GM18508 (cell line): ENCODE measurements around the gene UGT1A7.

Experiments
- ATAC-seq: cut with Tn5 transposase; IDR thresholded peaks from one replicate; pipeline ENCODE4 v1.9.1; 2021; ENCODE audit warnings: moderate number of reproducible peaks; ENCODE audit not compliant: insufficient read depth, unreplicated experiment

Gene UGT1A7

DNA sequence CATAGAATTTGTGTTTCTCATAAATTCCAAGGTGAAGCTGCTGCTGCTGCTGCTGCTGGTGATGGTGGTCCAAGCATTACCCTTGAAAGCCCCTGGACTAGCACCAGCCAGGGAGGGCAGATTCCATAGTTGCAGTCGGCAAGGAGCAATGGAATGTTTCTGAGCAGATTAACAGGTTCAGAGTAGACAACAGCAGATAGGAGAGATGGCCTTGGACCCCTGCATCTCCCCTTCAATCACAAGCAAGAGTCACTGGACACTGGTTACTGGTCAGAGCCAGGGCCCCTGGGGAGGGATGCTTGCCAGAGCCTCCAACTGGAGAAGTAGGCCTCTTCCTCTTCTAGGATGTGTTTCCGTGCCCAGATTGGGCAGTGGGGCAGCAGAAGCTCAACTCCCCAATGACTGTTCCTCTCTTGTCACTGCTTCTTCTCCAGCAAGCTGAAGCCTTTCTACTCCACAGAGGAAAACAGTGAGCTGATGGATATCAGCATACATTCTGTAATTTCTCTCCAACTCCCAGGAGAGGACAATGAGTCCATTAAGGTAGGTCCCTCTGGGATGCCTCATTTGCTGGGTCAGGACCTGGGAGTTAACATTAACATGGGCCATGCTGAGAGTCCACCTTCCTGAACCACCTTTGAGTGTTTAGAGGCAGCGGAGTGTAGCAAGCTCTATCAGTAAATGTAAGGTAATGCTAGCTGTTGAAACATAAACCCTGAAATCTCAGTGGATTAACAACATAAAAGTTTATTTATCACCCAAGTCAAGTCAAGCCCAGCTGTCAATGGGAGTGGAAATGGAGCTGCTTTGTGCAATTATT lies 131.7 kb downstream of the UGT1A7 start:
- ATAC-seq, result no peak

DNA sequence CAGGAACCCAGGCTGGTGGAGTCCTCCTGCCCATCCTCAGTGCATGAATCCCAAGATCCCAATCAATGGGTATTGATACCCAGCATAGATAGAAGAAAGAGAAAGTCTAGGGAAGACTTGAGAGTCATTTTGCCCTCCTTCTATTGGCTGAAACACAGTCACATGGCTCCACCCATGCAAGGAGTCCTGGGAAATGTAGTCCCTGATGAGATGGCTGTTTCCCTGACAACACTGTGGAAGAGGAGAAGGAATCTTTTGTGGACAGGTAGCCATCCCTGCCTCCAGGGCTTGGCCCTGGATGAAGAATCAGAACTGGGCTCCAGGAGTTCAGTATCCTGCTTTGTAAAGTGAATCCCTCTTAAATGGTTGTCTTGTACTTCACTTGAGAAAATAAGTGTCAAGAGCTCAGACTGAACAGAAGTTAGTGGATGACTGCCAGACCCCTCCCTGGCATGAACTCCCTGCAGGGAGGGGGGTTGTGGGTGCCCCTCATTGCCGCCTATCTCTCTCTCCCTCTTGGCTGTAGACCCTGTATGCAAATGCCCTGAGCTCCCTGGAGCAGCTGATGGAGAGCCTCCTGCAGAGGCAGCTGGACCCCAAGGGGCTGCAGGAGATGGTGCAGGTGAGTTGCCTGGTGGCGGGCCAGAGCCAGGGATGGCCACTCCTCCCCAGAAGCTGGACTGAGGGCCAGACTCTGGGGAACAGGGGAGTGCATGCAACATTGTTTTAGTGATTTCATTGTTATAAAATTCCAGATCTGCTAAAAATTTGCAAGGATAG lies 132.5 kb downstream of the UGT1A7 start:
- ATAC-seq, result no peak

DNA sequence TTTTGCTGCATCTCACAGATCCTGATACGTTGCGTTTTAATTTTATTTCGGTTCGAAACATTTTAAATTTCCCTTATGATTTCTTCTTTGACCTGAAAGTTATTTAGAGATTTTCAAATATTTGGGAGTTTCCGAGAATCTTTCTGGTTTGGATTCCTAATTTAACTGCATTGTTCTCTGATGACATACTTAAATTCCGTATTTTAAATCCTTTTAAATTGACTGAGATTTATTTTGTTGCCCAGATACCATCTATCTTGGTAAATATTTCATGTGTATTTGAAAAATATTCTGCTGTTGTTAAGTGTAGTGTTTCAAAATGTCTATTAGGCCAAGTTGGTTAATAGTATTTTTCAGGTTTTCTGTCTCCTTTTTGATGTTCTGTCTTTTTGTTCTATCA lies 134.2 kb downstream of the UGT1A7 start:
- no peak for ATAC-seq

DNA sequence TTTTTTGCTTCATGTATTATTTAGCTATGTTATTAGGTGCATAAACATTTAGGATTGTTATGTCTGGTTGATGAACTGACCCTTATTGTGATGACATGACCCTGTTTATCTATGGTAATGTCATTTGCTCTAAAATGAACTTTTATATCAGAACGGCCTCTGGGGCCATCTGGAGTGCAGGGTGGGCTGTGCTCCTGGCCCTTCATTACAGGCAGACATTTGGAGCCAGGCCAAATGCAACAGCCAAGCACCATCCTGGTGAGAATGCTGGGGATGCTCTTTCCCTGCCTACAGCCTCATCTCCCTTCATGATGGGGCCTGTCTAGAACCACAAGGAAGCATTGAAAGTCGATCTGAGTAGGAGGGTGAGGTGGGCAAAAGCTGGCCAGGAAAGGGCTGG lies 134.6 kb downstream of the UGT1A7 start:
- no peak for ATAC-seq

DNA sequence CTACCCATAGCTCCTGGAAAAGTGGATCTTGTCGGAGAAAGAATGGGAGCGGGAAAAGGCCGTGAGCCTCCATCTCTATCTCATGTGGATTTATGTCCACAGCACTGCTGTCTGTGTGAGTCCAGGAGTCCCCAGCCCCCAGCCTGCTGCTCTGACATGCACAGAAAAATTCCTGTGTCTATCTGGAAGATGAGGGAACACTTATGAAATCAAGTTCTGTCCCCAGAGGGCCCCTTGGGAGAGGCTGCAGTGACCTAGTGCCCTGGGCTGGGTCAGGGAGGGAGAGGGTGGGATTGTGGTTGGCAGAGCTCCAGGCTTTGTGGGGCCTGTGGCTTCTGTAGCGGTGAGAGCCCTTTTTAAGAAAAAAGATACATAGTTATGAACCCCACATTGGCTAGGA lies 135.1 kb downstream of the UGT1A7 start:
- no peak for ATAC-seq

DNA sequence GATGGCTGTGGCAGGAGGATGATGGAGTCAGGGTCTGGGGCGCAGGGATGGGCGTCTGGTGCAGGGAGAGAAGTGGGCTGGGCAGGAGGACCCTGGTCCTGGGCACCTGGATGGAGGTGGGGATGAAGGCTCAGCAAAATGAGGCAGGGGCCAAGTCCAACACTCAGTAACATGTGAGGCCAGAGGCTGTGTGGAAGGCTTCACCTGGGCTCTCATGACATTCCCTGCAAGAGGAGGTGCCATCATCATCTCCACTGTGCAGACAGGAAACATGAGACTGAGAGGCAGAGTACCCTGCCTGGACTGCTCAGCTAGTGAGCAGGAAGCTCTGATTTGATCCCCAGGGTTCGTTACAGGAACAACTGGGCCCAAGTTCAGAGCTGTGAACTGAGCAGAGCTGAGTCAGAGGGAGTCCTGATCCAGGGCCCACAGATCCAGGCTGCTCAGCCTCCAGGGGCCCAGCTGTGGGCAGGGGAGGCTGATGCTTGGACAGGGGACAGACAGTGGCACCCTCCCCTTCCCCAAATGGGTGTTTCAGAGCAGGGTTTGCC lies 135.7 kb downstream of the UGT1A7 start:
- no peak for ATAC-seq

DNA sequence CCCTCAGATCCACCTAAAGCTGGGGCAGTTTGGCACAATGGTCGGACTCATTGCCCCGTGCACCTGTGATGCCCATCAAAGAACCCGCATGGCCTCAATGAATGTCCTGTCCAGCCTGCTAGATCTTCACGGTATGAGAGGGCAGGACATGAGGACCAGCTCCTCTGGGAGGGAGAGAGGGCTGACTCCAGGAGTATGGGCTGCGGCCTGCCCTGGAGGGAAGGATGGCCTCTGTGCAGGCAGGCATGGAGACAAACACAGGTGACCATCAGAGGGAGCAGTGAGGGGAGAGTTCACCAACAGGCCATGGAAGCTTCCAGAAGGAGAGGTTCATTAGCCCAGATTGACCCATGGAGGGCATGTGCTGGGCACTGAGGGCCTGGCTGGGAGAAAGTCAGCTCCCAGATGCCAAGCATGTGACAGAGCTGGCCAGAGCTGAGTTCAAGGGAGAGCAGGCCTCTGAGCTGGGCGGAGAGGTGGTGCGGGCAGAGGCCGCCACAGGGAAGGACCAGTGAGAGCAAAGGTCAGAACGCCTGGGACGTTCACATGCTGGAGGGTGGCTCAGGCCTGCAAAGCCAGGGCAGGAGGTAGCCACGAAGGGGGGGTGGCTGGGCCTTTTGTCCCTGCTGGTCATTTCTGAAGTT lies 136.4 kb downstream of the UGT1A7 start:
- ATAC-seq, result no peak

DNA sequence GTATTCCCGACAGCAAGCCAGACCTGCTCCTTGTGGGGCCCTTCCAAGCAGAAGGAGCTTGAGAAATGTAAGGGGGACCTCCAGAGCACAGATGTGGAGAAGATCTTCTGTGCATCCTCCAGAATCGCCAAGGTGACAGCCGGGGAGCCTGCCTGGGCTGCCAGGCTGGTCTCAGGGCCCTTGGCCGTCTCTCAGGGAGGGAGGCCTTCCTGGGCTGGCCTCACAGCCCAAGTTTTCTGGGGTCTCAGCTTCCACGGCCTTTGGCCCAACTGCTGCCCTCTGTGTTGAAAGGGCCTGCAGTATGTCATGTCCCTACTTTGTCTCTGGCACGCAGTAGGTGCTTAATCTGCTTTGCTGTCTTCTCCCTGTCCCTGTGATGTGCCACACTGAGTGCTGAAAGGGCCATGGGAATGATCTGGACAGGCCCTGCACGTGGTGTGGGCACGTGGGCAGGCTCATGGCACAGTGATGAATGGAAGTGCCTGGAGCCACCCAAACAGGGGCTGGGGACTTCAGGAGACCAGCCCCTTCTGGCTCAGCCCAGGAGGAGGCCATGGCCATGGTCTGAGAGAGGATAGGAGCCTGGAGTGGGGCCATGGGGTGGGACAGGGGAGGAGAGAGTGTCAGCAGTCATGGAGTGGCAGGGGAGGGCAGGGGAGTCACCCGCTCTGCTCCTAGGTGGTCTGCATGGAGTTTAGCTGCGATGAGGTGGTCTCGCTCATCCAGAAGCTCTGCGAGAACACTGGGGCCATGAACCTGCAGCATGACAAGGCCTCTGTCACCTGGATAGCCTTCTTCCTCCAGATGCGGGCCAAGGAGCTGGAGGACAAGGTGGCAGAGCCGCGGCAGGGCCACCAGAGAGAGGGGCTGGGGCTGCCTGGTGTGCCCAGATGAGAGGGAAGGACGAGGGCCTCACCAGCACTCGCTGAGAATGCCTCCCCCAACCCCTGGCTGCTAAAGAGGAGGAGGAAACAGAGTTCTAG lies 137.2 kb downstream of the UGT1A7 start:
- no peak for ATAC-seq

DNA sequence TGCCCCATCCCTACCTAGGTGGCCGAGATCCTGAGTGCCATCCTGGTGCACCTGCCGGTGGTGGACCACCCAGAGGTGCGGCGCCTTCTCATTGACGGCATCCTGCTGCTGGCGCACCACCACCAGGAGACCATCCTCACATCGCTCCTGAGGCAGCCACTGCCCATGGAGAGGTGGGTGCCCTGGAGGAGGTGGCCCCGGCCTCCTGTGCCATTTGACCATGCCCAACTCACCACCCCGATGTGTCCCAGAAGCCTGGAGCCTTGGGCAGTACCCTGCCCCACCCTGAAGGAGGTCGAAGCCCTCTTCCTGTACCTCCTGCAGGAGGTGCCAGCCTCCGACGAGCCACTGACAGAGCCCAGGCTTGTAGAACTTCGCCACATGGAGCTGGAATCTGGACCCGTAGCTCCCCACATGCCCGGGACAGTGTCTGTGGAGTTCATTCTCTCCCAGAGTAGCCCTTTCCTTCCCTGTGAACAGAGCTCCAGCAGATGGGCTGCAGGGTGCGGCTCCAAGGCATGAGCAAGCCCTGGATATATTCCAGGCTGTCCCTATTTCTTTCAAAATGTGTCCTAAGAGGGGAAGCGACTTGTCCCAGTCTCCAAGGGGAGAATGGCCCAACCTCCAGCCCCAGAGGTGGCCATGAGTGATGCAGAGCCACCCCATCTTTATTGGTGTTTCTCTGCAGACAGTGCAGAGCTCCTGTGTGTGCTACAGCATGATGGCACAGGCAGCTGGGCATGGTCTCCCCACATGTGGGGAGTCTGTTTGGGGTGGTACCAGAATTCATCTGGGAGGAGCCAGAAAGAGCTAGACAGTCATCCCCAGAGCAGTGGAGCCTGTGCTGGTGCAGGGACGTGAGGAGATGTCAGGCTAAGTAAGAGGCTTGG lies 138.4 kb downstream of the UGT1A7 start:
- no peak for ATAC-seq

DNA sequence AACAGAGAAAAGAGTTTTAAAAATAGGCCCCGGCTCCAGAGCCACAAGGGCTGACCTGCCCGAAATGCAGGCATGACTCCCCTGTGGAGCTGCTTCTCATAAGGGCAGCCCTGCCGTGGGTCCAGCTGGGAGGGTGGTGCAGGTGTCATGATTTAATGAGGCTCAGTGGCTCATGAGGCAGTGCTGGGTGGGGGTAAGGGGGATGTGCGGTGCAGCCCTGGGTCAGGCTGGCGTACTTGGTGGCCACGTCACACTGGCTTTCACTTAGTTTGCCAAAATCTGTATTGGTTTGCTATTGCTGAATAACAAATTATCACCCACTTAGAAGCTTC lies 139.0 kb downstream of the UGT1A7 start:
- ATAC-seq, result no peak

DNA sequence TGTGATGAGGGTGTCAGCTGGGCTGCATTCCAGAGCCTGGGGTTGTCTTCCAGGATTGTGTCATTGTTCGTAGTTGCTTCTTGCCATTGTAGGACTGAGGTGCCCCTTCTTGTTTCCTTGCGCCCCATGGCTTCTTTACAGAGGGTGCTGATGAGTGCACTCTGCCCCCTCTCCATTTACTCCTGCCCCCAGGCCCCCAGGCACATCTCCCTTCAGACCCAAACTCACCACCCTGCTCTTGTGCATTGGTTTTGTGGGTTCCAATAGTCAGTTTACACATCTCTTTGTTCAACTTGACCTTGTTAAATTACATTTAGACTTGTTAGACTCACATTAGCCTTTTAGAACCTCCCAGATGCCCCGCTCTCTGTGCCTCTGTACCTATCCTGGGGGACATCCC lies 139.5 kb downstream of the UGT1A7 start:
- ATAC-seq, result no peak

DNA sequence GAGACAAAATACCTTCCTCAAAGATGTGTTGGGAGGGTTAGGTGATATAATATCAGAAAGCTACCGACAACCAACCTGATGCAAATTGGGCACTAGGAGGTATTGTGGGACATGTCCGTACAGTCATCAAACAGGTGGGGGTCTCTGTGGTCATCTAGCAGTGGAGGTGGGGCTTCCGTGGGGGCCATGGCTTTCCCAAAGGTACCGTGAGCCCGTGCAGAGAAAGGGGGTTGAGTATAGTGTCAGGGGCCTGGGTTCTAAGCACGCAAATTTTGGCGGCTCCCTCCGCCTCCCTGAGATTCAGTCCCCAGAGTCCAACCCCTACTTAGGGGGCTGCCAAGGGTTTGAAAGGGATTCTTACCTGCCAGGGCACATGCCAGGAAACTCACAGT lies 140.0 kb downstream of the UGT1A7 start:
- no peak for ATAC-seq

DNA sequence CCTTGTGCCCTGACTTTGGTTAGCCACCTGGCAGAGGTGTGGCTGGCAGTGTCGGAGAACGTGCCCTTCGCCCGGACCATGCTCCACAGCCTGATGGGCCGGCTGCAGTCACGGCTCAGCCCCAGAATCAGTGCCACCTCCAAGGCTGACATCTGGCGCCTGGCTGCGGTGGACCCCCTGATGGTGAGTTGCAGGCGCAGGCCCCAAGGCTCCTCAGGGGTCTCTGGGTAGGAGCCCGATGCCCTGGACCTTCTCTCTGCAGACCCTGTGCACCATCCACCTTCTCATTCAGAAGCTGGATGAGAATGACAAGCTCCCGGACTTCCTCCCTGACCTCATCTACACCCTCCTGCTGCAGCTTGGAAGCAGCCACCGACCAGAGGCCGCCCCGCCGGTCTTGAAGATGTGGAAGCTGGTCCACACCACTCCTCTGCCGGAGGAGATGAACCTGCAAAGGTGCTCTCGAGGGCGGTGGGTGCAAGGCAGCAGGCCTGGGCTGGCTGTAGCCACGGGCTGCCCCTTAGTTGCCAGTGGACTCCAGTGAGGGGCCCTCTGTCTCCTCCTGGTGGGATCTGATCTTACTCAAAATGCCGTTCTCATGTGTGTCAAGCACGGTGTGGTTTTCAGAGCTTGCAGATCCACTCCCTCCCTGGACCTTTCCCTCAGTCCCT lies 140.5 kb downstream of the UGT1A7 start:
- ATAC-seq, result no peak
